Liver (tissue), 9 donors: ENCODE measurements around the gene TFE3. TPM values are rescaled to one million over a fixed set of nuclear protein-coding genes. Genes with fewer than 3 reads are reported as not detected.

ENCODE experiments used
- DNase-seq: peaks from one replicate; pipeline ENCODE4 v3.0.0-alpha.2; 2017; ENCODE audit warnings: low spot score
- H3K27ac ChIP-seq, 2 donors: one replicate each; pipeline ENCODE4 v1.7.0; 2013; ENCODE audit warnings: inconsistent platforms in 2 of 2, low read length in 2 of 2, control low read depth in 1 of 2, low read depth in 1 of 2, mild to moderate bottlenecking in 1 of 2
- H3K27me3 ChIP-seq, 4 donors: one replicate each; pipeline versions ENCODE4 v1.6.1 to v1.7.0; 2013; ENCODE audit warnings: low read length in 3 of 4, inconsistent platforms in 1 of 4, mild to moderate bottlenecking in 1 of 4, moderate library complexity in 1 of 4; ENCODE audit not compliant: control insufficient read depth in 4 of 4, insufficient read depth in 4 of 4
- H3K36me3 ChIP-seq, 4 donors: one replicate each; pipeline versions ENCODE4 v1.6.1 to v1.7.0; 2013; ENCODE audit warnings: low read length in 3 of 4, mild to moderate bottlenecking in 3 of 4, low read depth in 1 of 4, moderate library complexity in 1 of 4; ENCODE audit not compliant: control insufficient read depth in 4 of 4, insufficient read depth in 3 of 4
- H3K4me1 ChIP-seq, 4 donors: one replicate each; pipeline versions ENCODE4 v1.6.1 to v1.7.0; 2013; ENCODE audit warnings: low read length in 3 of 4, mild to moderate bottlenecking in 3 of 4, moderate library complexity in 1 of 4; ENCODE audit not compliant: control insufficient read depth in 4 of 4, insufficient read depth in 4 of 4
- H3K4me3 ChIP-seq, 3 donors: one replicate each; pipeline versions ENCODE4 v1.6.1 to v1.7.0; 2013; ENCODE audit warnings: low read length in 3 of 3, control low read depth in 1 of 3, low read depth in 1 of 3, mild to moderate bottlenecking in 1 of 3
- H3K9ac ChIP-seq, 2 donors: one replicate each; pipeline ENCODE4 v1.7.0; 2013; ENCODE audit warnings: low read length in 2 of 2, mild to moderate bottlenecking in 2 of 2, moderate library complexity in 2 of 2, control low read depth in 1 of 2, low read depth in 1 of 2
- H3K9me3 ChIP-seq, 4 donors: one replicate each; pipeline versions ENCODE4 v1.6.1 to v1.7.0; 2013; ENCODE audit warnings: low read length in 3 of 4; ENCODE audit not compliant: control insufficient read depth in 4 of 4
- CTCF ChIP-seq: fragments of 150-350 bp; IDR thresholded peaks from 2 replicates; pipeline ENCODE4 v1.5.1; 2017; ENCODE audit warnings: improper control_type of control experiment, low read depth, low read length; ENCODE audit not compliant: missing input control
- EGR1 ChIP-seq, 2 donors: IDR thresholded peaks; 2 replicates each; pipeline ENCODE4 v1.6.1; 2016 to 2018; ENCODE audit warnings: antibody characterized with exemption in 2 of 2, low read depth in 2 of 2
- FOXA1 ChIP-seq: IDR thresholded peaks from 2 replicates; pipeline ENCODE4 v1.6.1; 2016; ENCODE audit warnings: antibody characterized with exemption
- FOXA2 ChIP-seq: IDR thresholded peaks from 2 replicates; pipeline ENCODE4 v1.6.1; 2016; ENCODE audit warnings: antibody characterized with exemption
- GABPA ChIP-seq, 2 donors: IDR thresholded peaks in 1 of 2; conservative IDR thresholded peaks in 1 of 2; 2 replicates each; pipeline ENCODE4 v1.6.1; 2016; ENCODE audit warnings: antibody characterized with exemption in 2 of 2, mild to moderate bottlenecking in 1 of 2, moderate library complexity in 1 of 2
- HNF4A ChIP-seq, 2 donors: conservative IDR thresholded peaks; 2 replicates each; pipeline ENCODE4 v1.6.1; 2016; ENCODE audit warnings: antibody characterized with exemption in 2 of 2, mild to moderate bottlenecking in 2 of 2
- HNF4G ChIP-seq: IDR thresholded peaks from 2 replicates; pipeline ENCODE4 v1.6.1; 2016; ENCODE audit warnings: antibody characterized with exemption
- JUND ChIP-seq, 2 donors: IDR thresholded peaks; 2 replicates each; pipeline ENCODE4 v1.6.1; 2016; ENCODE audit warnings: antibody characterized with exemption in 2 of 2
- NR2F2 ChIP-seq: IDR thresholded peaks from 2 replicates; pipeline ENCODE4 v1.6.1; 2016; ENCODE audit warnings: antibody characterized with exemption
- RAD21 ChIP-seq, 2 donors: IDR thresholded peaks; 2 replicates each; pipeline ENCODE4 v1.6.1; 2016; ENCODE audit warnings: antibody characterized with exemption in 2 of 2, mild to moderate bottlenecking in 2 of 2
- REST ChIP-seq: IDR thresholded peaks from 2 replicates; pipeline ENCODE4 v1.6.1; 2016; ENCODE audit warnings: antibody characterized with exemption, mild to moderate bottlenecking
- RXRA ChIP-seq, 2 donors: IDR thresholded peaks; 2 replicates each; pipeline ENCODE4 v1.6.1; 2017 to 2018; ENCODE audit warnings: antibody characterized with exemption in 2 of 2, mild to moderate bottlenecking in 1 of 2
- SP1 ChIP-seq: IDR thresholded peaks from 2 replicates; pipeline ENCODE4 v1.6.1; 2018; ENCODE audit warnings: antibody characterized with exemption, mild to moderate bottlenecking
- TAF1 ChIP-seq: conservative IDR thresholded peaks from 2 replicates; pipeline ENCODE4 v1.6.1; 2016; ENCODE audit warnings: antibody characterized with exemption, mild to moderate bottlenecking
- YY1 ChIP-seq: IDR thresholded peaks from 2 replicates; pipeline ENCODE4 v1.6.1; 2016; ENCODE audit warnings: antibody characterized with exemption, mild to moderate bottlenecking
- WGBS: extraction: QIAGEN DNeasy Blood & Tissue Kit; methylation state at CpG from one replicate; pipeline ENCODE4 v1.1.7; 2013; 5-methylcytosine and 5-hydroxymethylcytosine counted together
- polyA plus RNA-seq, 2 donors: library from polyadenylated mRNA; stranded (reverse) in 1 of 2; unstranded in 1 of 2; fragments of 200-250 nt in 1 of 2; fragments of >200 nt in 1 of 2; fragmentation: Nextera tagmentation in 1 of 2; extraction: Ambion mirVana in 1 of 2; gene quantifications; one replicate each; pipeline versions ENCODE4 v1.2.1 to v1.2.3, GENCODE V29; 2013 to 2015
- total RNA-seq, 2 donors: library from RNA; depleted of rRNA; stranded (reverse); fragments of >200 nt; gene quantifications; one replicate each; pipeline ENCODE4 v1.2.3, GENCODE V29; 2014
- TF ChIP-seq, protein P1 (sequence below): IDR thresholded peaks from 2 replicates; pipeline ENCODE4 v1.6.1; 2016; ENCODE audit warnings: antibody characterized with exemption
- TF ChIP-seq, protein P2 (sequence below): IDR thresholded peaks from 2 replicates; pipeline ENCODE4 v1.6.1; 2016; ENCODE audit warnings: antibody characterized with exemption
- TF ChIP-seq, protein P3 (sequence below): IDR thresholded peaks from 2 replicates; pipeline ENCODE4 v1.6.1; 2016; ENCODE audit warnings: antibody characterized with exemption
- donor health status: healthy.
- donor health status: healthy.
- donor health status: healthy.
- donor health status: healthy.
- donor health status: healthy.

The TFE3 gene
- total and polyA plus RNA-seq, 4 donors = 8.6 to 22.4 (median 13.3) TPM

GRCh38 chrX:49030283-49030682 is 12.9 kb downstream of the TFE3 start:
- H3K9ac ChIP-seq = no peak overlapping the region
- peaks cover 8 to 27% (median 16%) of the 10 kb centered on the region in 4 donors for H3K36me3 ChIP-seq
- peaks cover 0 to 3% (median 0%) of the 10 kb centered on the region in 4 donors for H3K4me1 ChIP-seq
- no peak for DNase-seq
- 93% methylated on average over 6 of the region's 6 CpGs for WGBS
- no peak overlapping the region for H3K27ac ChIP-seq
- H3K4me3 ChIP-seq = no peak overlapping the region
- H3K9me3 ChIP-seq = no peaks in the 10 kb centered on the region
- no peak for TF ChIP-seq NR2F2
- TF ChIP-seq RXRA (IDR thresholded peaks at IDR 0.05) = no peak
- TF ChIP-seq, protein P1, sequence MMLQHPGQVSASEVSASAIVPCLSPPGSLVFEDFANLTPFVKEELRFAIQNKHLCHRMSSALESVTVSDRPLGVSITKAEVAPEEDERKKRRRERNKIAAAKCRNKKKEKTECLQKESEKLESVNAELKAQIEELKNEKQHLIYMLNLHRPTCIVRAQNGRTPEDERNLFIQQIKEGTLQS = no peak
- TF ChIP-seq, protein P2, sequence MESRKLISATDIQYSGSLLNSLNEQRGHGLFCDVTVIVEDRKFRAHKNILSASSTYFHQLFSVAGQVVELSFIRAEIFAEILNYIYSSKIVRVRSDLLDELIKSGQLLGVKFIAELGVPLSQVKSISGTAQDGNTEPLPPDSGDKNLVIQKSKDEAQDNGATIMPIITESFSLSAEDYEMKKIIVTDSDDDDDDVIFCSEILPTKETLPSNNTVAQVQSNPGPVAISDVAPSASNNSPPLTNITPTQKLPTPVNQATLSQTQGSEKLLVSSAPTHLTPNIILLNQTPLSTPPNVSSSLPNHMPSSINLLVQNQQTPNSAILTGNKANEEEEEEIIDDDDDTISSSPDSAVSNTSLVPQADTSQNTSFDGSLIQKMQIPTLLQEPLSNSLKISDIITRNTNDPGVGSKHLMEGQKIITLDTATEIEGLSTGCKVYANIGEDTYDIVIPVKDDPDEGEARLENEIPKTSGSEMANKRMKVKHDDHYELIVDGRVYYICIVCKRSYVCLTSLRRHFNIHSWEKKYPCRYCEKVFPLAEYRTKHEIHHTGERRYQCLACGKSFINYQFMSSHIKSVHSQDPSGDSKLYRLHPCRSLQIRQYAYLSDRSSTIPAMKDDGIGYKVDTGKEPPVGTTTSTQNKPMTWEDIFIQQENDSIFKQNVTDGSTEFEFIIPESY = no peak
- no peak for TF ChIP-seq CTCF
- no peak for TF ChIP-seq FOXA2
- no peak for TF ChIP-seq REST
- no peak for TF ChIP-seq JUND (IDR thresholded peaks at IDR 0.05)
- no peak for TF ChIP-seq HNF4G
- TF ChIP-seq HNF4A (conservative IDR thresholded peaks at IDR 0.05) = no peak
- TF ChIP-seq FOXA1 = no peak
- no peak for TF ChIP-seq RAD21 (IDR thresholded peaks at IDR 0.05)
- TF ChIP-seq SP1 = no peak
- TF ChIP-seq TAF1 = no peak
- no peak for TF ChIP-seq GABPA (IDR thresholded peaks at IDR 0.05 in 1 of 2, conservative IDR thresholded peaks at IDR 0.05 in 1 of 2)
- TF ChIP-seq EGR1 (IDR thresholded peaks at IDR 0.05; ENCODE audit: low read depth in 2 of 2) = no peak
- TF ChIP-seq YY1 = no peak
- TF ChIP-seq, protein P3, sequence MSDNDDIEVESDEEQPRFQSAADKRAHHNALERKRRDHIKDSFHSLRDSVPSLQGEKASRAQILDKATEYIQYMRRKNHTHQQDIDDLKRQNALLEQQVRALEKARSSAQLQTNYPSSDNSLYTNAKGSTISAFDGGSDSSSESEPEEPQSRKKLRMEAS = no peak
- H3K27me3 ChIP-seq = no peaks in the 10 kb centered on the region
